HG02884 (cell line): ENCODE measurements around the gene EPM2A.
"Not testable (repeated sequence)": the region's sequence is repeated elsewhere in the genome, so short reads cannot be mapped to it uniquely, and the experiment has no call there.

Experiments used
- ATAC-seq: cut with Tn5 transposase; IDR thresholded peaks from one replicate; pipeline ENCODE4 v1.9.1; 2021; ENCODE audit warnings: mild to moderate bottlenecking, moderate library complexity; ENCODE audit not compliant: unreplicated experiment

EPM2A gene

DNA sequence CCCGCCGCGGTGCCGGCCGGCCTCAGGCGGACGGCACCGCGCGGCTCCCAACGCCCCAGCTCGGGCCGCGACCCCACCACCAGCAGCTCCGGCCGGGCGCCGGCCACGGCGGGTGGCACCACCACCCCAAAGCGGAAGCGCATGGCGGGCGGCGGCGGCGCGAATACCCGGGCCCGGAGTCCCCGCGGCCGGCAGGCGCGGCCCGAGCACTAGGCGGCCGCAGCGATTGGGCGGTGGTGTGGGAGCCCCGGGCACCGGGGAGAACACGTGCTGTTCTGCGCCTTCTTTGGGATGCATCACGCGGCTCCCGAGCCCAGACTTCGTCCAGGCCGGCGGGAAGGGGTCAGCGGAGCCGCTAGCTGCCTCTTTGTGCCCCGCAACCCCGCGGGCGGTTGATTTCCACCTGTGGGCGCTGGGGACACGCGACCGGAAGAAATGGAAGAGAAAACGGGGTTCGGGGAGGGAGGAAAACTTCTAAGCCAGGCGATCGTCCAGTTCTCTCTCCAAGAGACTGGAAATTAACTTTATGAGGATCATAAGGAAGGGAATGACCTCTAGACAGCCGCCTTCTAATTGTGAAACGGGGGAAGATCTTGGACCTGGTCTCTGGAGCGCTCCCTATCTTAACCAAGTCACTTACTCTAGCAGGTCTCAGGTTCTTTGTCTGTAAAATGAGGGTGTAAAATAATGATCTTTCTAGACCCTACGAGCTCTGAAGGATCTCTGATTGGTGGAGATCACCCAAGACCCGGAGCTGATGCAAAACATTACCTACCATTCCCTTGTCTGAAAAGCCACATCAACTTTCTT lies at the start of gene EPM2A:
TSS of gene EPM2A (minus strand) at position 165 of the 810 bp plus-strand sequence. CDS start at position 143, 22 bp downstream.
- peak; percentile 68 for ATAC-seq

GRCh38 chr6:145784683-145785082 lies 49.4 kb upstream of the EPM2A start:
- ATAC-seq = peak; percentile 71

DNA sequence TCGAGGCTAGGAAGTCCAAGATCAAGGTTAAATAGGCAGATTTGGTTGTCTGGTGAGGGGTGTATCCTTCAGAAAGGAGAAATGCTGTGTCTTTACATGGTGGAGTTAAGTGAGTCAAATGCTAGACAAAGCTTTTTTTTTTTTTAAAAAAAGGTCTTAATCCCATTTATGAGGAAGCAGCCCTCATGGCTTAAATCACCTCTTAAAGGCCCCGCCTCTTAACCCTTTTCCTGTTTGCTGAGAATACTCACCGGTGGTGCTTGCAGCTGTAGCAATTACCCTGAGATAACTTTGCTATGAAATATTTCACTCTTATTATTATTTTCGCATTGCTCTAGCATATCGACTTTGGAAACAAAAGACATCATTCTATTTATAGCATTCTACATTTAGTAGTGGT lies 48.5 kb upstream of the EPM2A start:
- ATAC-seq = no peak

DNA sequence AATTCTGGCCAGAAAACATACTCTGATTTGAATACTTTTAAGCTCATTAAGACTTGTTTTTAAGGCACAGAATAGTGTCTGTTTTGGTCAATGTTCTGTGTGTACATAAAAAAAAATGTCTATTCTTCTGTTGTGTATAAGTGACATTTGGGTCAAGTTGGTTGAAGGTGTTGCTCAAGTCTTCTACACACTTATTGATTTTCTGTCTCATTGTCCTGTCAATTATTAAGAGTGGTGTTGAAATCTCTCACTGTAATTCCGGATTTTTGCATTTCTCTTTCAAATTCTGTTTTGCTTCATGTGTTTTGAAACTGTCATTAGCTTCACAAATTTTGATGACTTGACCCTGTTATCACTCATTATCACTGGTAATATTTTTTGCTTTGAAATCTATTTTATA lies 37.5 kb upstream of the EPM2A start:
- no peak for ATAC-seq

GRCh38 chr6:145765449-145765848 lies 30.1 kb upstream of the EPM2A start:
- ATAC-seq = no peak

- ATAC-seq = no peak
These were observed 28.4 kb upstream of the EPM2A start for GRCh38 chr6:145763742-145764141.

GRCh38 chr6:145761584-145761983 lies 26.3 kb upstream of the EPM2A start:
- ATAC-seq = no peak

DNA sequence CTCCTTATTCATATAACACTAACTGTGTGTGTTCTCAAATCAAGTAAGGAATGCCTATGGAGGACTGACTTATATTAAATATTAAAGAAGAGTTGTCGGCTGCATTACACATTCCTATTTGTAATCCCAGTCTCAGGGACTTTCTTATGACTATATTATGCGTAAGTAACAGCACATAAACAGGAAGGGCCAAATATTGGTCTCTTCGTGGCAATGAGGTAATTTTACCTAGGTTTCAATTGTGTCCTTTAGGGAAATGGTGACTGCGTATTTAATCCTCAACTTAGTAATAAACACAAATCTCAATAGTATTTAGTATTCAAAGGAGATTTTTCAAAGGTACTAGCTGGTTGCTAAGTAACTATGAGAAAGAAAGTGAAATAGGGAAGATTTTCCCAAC lies 22.8 kb upstream of the EPM2A start:
- no peak for ATAC-seq

DNA sequence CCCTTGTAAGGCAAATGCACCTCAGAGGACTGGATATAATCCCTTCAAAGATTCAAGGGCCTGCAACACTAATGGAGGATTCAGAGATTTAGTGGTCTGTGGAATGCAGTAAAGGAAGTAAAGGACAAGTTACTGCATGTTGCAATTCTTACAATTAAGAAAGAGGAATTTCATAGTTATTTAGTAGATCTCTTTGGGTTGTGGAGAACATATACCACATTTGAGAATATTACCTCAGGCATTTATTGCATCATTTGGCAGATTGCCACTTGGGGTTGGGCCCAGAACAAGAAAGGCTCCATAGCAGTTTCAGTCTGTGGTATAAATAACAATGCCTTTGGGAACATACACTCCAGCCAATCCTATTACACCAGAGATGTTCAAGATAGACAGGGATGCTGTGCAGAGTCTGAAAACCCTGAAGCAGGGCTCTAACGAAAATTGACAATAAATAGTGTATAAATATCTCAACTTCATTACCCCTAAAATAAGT lies 20.9 kb upstream of the EPM2A start:
- ATAC-seq = no peak

DNA sequence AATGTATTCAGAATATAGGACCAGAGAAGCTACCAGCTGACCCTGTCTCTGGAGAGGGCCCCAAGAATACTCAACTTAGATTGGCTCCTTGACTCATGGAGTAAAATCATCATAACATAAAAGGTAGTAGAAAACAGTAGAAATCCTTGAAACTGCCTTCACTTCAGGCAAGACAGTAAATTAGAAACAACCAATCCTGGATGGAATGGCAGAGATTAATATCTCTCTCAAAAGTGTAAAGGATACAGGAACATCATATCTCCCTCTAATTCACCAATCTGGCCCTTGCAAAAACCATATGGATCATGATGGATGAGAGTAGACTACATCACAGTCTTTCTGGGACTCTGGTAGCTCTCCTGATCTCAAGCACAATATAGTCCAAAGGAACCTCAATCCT lies 20.4 kb upstream of the EPM2A start:
- ATAC-seq = no peak

DNA sequence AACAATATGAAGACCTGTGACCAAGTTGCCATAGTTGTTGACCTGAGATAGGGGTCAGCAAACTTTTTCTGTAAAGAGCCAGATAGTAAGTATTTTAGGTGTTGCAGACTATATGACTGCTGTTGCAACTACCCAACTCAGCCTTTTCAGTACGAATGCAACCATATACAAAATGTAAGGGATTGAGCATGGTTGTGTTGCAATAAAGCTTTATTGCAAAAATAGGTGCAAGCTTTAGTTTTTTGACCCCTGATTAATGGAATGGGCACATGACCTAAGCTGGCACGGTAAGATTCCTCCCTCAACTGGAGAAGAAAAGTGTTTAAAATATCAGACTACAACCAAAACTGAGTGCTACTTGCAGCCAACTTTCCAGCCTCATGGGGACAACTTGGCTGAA lies 17.3 kb upstream of the EPM2A start:
- no peak for ATAC-seq

GRCh38 chr6:145749632-145750031 lies 14.3 kb upstream of the EPM2A start:
- ATAC-seq = peak; percentile 93

GRCh38 chr6:145745861-145746260 lies 10.5 kb upstream of the EPM2A start:
- ATAC-seq = no peak

DNA sequence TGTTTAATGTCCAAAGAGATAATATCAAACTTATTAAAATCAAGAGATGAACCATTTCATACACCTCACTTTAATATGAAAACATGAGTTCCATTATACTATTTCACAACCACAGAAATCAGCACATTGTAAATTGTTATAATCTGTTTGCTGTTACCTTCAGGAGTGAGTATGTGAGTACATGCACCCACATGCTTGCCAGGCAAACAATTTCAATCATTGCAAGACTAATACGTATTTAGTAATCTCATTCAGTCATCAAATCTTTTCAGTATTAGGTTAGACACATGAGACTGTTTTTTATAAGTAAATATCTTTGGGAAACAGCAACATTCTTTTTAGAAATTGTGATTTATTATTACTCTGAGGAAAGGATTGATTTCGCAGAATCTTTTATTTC lies 9.3 kb upstream of the EPM2A start:
- no peak for ATAC-seq

DNA sequence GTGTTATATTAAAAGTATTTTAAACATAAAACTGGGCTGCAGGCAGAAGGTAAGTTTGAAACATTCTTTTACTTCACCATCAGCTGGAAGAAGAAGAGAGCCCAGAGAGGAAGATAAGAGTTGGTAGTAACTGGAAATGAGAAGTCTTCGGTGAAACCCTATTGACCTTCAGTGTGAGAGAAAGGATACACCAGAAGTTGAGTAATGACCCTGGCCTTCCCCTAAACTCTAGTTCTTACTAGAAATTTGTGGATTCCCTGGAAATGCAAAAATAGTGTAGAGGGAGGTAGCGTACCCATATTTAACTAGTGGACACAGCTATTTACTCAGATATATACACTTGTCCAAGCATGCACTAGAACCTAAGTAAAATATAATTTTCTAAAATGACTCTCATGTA lies 8.0 kb upstream of the EPM2A start:
- no peak for ATAC-seq

DNA sequence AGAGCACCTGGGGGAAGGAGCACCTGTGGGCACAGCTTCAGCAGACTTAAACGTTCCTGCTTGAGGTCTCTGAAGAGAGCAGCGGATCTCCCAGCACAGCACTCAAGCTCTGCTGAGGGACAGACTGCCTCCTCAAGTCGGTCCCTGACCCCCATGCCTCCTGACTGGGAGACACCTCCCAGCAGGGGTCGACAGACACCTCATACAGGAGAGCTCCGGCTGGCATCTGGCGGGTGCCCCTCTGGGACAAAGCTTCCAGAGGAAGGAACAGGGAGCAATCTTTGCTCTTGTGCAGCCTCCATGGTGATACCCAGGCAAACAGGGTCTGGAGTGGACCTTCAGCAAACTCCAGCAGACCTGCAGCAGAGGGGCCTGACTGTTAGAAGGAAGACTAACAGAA lies 7.2 kb upstream of the EPM2A start:
- not testable (repeated sequence) for ATAC-seq

GRCh38 chr6:145739685-145740084 lies 4.4 kb upstream of the EPM2A start:
- ATAC-seq = not testable (repeated sequence)

GRCh38 chr6:145738265-145738664 lies 2.9 kb upstream of the EPM2A start:
- ATAC-seq = no peak

- no peak for ATAC-seq
These were observed 1.4 kb upstream of the EPM2A start for GRCh38 chr6:145736661-145737144.

- peak; percentile 64 for ATAC-seq
These were observed 599 bp downstream of the EPM2A start for GRCh38 chr6:145734486-145735355.

DNA sequence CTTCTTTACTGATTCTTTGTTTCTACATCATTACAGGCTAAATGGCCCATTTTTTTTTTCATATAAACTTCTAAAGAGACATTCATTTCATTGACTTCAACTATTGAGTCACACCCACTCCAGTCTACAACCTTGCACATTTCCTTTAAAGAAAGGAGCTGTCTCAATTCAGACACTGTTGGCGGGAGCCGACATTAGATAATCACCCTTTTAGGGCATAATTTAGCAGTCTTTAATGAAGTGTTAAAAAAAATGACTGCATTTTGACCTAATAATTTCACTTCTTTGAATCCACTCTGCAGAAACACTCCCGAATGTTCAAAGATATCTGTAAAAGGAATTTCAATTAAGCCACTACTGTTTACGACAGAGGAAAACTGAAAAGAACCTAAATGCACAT lies 1.5 kb downstream of the EPM2A start:
- no peak for ATAC-seq

DNA sequence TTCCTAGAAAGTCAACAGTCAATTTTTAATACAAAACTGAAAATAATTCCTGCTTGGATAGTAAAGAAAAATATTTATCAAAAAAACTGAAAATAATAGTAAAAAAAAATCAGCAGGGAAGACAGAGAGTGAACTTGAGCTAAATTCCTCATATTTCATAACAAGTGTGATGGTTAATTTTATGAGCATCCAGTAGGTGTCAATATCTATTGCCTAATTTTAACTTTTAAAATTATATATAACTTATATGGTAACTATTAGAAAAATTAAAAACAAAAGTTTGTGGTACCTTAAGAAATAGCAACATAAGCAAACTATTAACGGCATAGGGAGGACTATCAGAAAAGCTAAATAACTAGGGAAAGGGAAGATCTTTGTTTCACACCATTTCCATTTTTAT lies 2.1 kb downstream of the EPM2A start:
- ATAC-seq = no peak
